Stimulated activated CD4-positive, alpha-beta T cell treated with anti-CD3 and anti-CD28 coated beads, TNF-alpha, amount 100 ng/mL, for 1 hour (primary cell): Measurements from ENCODE around the gene BRWD1.
A peak's percentile ranks its signal among the peaks of the same experiment; 100 is the strongest.

Experiments used
- DNase-seq, 3 donors: peaks; one replicate each; pipeline ENCODE4 v3.0.0-alpha.2; 2020; ENCODE audit warnings: low read depth in 3 of 3, low spot score in 1 of 3

Gene BRWD1

GRCh38 chr21:39313571-39314142, at the start of gene BRWD1:
BRWD1 (minus strand) TSS chr21:39313632; CDS start chr21:39313491, 141 bp downstream.
- peak; percentile 52 to 72 (median 64) for DNase-seq

- no peak for DNase-seq
These were observed 49.3 kb upstream of the BRWD1 start for GRCh38 chr21:39362733-39363132.

DNA sequence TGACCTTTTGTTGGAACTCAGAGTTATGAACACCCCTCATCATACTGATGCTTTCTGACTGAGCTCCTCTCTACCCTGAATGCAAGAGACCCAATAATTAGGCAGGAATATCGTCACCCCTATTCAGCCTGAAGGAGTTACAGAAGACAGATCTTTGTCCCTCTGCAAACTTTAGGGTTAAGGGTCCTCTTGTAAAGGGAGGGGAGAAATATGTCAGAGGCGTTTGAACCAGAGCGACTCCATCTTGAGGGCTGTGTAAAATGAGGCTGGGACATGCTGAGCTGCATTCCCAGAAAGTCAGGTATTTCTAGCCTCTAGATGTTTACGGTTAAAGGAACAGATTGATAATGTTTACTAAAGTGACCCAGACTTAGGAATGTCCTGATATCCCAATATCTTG, 46.0 kb upstream of the BRWD1 start:
- no peak for DNase-seq

GRCh38 chr21:39353295-39353694, 39.9 kb upstream of the BRWD1 start:
- no peak for DNase-seq

DNA sequence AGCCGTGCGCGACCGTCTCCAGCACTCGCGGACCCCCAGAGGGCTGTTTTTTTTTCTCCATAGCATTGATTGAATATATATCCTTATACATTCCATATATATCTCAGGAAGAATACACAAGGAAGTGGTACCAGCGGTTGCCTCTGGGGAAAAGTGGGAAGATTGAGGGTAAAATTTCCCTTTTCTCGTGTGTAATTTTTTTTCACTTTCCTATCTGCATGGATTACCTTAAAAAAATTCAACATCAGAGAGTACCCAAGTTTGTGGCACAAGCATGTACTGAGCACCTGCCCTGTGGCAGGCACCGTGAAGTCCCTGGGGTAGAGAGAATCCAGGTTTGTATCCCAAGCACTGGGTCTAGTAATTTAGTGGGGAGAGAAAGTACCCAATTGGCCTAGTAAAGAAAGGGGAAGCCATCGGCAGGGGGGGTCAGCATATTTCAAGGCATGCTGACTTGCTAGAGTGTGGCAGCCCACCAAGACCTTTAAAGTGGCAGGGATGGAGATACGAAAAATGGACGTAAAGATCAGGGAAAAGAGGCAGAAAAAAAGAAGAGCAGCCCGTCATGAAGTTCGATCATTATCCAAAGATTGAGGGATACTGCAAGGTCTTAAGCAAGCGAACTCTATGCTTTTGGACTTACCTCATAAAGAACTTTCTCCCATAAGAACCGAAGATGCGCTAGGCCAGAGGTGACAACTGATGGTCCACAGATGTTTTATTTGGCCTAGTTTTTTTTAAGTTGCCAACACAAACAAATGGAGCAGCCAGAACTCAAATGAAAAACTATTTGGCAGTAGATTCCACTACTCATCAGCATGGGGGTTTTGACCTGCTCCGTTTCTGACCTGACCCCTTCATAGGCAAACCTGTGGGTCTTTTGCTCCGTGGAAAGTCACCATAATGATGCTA, 36.9 kb upstream of the BRWD1 start:
- DNase-seq: no peak

DNA sequence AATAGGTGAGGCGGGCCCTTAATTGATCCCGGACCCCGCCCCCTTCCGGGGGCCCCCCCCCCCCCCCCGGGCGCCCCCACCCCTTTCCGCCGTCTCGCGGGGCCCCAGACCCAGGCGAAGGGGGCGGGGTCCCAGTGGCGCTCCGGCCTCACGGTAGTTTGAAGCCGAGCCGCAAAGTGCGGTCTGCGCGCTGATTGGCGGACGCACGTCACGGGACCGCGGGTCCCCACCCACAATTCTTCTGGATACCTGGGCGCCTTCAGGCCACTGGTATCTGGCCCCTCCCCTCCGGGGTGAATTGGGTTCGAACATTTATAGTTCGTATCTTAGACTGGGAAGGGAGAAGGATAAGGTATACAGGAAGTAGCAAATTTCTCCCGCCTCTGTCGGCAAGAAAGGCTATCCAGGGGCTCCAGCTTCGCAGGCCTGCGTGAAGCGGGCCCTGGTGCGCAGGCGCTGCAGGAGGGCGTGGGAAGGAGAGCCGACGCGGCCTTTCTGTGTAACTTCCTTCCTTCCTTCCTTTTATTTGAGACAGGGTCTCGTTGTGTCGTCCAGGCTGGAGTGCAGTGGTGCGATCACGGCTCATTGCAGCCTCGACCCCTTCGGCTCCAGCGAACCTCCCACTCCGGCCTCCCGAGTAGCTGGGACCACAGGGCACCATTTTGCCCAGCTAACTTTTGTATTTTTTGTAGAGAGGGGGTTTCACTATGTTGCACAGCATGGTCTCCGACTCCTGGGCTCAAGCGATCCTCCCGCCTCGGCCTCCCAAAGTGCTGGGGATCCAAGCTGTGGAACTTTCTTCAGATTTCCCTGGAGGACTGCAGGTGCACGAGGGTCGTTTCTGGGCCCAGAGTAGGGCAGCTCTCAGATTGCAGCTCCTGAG, 36.0 kb upstream of the BRWD1 start:
- peak; percentile 93 for DNase-seq

- DNase-seq: peak; percentile 15 to 85 (median 22)
These were observed 35.2 kb upstream of the BRWD1 start, which contains the start of gene HMGN1 for GRCh38 chr21:39348355-39349210. HMGN1 (minus strand) TSS chr21:39349088; CDS start chr21:39348917, 171 bp downstream.

GRCh38 chr21:39348040-39348354, 34.6 kb upstream of the BRWD1 start:
- no peak for DNase-seq

DNA sequence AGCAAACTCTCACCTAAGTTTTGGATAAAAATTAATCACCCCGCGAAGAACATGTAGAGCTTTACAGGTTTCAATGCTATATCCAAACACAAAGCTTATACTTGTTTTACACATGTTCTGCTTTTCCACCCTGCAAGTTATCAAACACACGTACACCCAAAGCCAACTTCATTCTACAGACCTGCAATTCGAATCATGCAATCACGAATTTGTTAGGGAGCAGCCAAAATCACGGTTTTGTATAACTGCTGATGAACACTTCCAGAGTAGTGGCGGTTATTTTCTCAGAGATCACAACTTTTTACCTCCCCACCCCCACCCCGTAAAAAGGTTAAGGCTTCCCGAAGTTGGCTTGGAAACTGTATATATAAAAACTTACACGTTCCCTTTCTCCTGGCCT, 34.1 kb upstream of the BRWD1 start:
- no peak for DNase-seq

- DNase-seq: no peak
These were observed 33.4 kb upstream of the BRWD1 start for GRCh38 chr21:39346671-39347331.

DNA sequence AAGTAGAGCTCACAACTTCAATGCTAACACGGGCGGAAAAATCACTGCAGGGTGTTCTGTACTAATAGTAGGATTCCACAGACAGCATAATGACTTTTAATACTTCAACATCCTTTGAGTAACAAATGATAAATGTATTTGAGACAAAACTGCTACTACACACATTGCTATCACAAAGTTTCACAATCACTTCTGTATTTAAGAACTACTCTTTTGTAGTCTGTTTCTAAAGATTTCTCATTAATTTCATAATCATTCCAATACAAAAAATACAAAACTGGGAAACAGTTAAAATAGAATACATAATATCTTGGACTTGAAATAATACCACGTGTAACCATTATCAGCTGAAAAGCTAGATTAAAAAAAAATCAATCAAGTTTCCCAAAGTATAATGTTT, 32.8 kb upstream of the BRWD1 start:
- DNase-seq: no peak

- no peak for DNase-seq
These were observed 32.0 kb upstream of the BRWD1 start for GRCh38 chr21:39345440-39345839.

DNA sequence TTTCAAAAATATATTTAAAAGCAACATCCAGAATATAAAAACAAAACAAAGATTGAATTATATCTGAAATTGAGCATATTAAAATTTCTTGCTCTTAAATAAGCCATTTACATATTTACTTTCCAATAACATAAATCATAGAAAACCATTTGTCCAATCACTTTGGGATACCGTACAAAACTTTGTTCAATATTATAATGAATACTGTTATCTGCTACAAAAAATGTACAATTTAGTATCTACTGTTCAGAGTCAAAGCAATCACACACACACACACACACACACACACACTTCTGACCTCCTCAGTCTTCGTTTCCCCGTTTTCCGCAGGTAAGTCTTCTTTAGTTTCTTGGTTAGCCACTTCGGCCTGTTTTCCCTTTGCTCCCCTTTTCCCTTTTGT, 31.4 kb upstream of the BRWD1 start:
- no peak for DNase-seq

- no peak for DNase-seq
These were observed 28.0 kb upstream of the BRWD1 start for GRCh38 chr21:39341249-39341923.

GRCh38 chr21:39340687-39341086, 27.3 kb upstream of the BRWD1 start:
- no peak for DNase-seq

GRCh38 chr21:39339231-39339630, 25.8 kb upstream of the BRWD1 start:
- no peak for DNase-seq

- DNase-seq: no peak
These were observed 23.1 kb upstream of the BRWD1 start for GRCh38 chr21:39336457-39337008.

- no peak for DNase-seq
These were observed 21.2 kb upstream of the BRWD1 start for GRCh38 chr21:39334611-39335010.

- no peak for DNase-seq
These were observed 18.7 kb upstream of the BRWD1 start for GRCh38 chr21:39332175-39332574.
